Thyroid gland (tissue), 4 donors: ENCODE data around the gene P2RY13.

Source experiments
- CTCF ChIP-seq, 6 experiments: fragments of 200-600 bp in 3 of 6; fragments of 450-650 bp in 3 of 6; sonication (generic) in 3 of 6; IDR thresholded peaks; one replicate each; pipeline ENCODE4 v1.5.1; 2016 to 2019; ENCODE audit warnings: antibody characterized with exemption in 6 of 6, mild to moderate bottlenecking in 2 of 6, inconsistent platforms in 1 of 6, moderate library complexity in 1 of 6
- POLR2A ChIP-seq, 2 donors: fragments of 450-650 bp; IDR thresholded peaks; one replicate each; pipeline ENCODE4 v1.6.1; 2017; ENCODE audit warnings: antibody characterized with exemption in 2 of 2, mild to moderate bottlenecking in 2 of 2, moderate library complexity in 1 of 2

GRCh38 chr3:151346292-151346691 is 16.9 kb upstream of the P2RY13 start:
- no peak for TF ChIP-seq CTCF (IDR thresholded peaks at IDR 0.05)
- TF ChIP-seq POLR2A (IDR thresholded peaks at IDR 0.05): no peak
